A172 (cell line): ENCODE data around the gene RASSF5. TPM values are rescaled to one million over a fixed set of nuclear protein-coding genes. Genes with fewer than 3 reads are reported as not detected.

ENCODE experiments used
- DNase-seq: peaks from one replicate; pipeline ENCODE4 v3.0.0-alpha.2; 2015; ENCODE audit warnings: low spot score
- total RNA-seq: library from RNA; depleted of rRNA; stranded (reverse); fragments of >200 nt; shearing (Covaris generic); gene quantifications from 2 replicates; pipeline ENCODE4 v1.2.3, GENCODE V29; 2014

RASSF5 gene
- total RNA-seq, 1 experiment from 2014 or later: 5.8 TPM

GRCh38 chr1:206497363-206497762, 10.0 kb upstream of the RASSF5 start:
- DNase-seq: no peak

GRCh38 chr1:206497774-206498173, 9.6 kb upstream of the RASSF5 start:
- DNase-seq: no peak

DNA sequence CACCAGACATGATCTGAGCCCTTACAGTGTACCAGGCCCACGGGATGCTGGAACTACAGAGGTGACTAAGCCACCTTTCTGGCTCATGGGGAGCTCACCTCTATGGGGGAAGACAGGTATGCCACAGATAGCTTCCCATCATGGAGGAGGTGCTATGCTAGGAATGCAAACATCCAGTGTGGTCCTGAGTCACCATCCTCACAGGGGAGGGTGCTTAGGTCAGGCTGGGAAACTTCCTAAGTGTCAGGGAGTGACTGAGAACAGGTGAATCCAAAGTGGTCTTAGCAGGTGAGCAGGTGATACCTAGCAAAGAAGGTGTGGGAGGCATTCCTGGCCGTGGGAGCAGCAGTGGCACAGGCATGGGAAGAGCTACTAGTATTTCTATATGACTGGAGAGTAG, 8.6 kb upstream of the RASSF5 start:
- DNase-seq: peak; percentile 39

DNA sequence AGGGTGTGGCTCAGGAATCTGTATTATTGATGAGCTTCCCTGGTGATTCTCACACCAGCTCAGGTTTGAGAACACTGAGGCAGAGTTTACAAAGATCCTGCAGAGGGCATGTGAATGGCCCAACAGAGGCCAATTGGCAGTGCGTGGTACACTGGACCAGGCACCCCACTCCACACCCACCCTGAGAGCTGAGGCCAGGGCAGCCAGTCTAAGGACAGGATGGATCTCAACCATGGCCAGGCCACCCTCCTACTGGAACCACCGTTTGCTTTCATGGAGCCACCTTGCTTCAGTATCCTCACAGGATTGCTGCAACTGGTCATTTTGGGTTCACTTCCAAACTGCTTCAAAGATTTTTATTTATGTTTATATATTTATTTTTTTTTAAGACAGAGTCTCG, 7.3 kb upstream of the RASSF5 start:
- DNase-seq: no peak

- DNase-seq: no peak
Observed at GRCh38 chr1:206501881-206502280, 5.5 kb upstream of the RASSF5 start.

GRCh38 chr1:206502403-206502802, 4.9 kb upstream of the RASSF5 start:
- DNase-seq: no peak

DNA sequence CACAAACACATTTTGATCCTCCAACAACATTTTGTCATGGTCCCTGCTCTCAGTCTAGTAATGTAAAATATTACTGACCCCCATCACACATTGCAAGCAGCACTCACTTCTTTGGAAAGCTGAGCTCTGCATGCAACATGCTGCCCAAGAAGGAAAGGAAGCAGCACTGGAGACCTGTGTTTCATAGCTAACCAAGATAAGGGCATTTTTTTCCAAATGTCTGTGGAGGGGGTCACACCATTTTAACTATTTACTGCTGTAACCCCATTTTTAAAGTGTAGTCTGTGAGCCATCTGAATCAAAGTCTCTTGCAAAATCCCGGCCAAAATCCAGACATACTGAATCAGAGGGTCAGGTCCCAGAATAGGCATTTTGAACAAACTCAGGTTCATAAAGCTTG, 4.5 kb upstream of the RASSF5 start:
- no peak for DNase-seq

GRCh38 chr1:206503591-206504362, 3.6 kb upstream of the RASSF5 start:
- peak; percentile 100 for DNase-seq

DNA sequence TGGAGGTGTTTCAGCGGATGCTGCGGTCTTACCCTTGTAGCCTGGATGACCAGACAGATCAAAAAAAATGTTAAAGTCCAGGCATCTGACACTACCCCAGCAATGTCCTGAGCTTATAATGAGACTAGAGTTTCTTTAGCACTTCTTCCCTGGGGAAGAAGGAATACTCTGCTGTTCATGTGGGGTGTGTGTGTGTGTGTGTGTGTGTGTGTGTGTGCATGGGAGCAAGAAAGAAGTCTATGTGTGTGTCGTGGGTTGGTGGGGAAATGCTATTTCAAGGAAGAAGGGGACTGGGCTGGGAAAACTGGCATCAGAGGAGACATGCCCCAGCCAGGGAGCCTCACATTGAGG, 3.0 kb upstream of the RASSF5 start:
- no peak for DNase-seq

DNA sequence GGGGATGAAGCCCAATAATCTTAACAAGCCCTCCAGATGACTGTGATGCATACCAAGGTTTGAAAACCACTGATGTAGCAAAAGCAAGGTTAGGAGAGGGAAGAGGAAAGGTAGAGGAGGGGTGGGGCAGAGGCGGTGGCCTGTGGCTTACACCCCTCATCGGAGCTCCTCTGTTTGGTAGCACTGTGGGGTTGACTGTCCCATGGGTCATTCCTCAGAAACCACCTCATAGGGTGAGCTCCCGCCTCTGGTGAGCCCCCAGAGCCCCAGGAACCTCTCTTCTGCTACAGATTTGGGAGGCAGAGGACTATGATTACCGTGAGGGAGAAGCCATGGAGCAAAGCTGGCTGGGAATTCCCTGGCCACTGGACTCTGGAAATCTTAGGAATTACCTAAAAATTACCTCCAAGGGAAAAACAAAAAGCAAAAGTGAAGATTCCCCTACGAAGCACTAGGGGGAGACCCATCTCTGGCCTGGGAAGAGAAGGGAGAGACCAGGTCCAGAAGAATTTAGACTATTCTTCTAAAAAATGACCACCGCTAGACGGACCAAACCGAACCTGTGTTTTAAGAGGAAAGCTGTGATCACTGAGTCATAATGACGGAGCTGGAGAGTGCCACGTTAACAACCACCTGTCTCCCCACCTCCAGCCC, 1.5 kb upstream of the RASSF5 start:
- DNase-seq: peak; percentile 33

DNA sequence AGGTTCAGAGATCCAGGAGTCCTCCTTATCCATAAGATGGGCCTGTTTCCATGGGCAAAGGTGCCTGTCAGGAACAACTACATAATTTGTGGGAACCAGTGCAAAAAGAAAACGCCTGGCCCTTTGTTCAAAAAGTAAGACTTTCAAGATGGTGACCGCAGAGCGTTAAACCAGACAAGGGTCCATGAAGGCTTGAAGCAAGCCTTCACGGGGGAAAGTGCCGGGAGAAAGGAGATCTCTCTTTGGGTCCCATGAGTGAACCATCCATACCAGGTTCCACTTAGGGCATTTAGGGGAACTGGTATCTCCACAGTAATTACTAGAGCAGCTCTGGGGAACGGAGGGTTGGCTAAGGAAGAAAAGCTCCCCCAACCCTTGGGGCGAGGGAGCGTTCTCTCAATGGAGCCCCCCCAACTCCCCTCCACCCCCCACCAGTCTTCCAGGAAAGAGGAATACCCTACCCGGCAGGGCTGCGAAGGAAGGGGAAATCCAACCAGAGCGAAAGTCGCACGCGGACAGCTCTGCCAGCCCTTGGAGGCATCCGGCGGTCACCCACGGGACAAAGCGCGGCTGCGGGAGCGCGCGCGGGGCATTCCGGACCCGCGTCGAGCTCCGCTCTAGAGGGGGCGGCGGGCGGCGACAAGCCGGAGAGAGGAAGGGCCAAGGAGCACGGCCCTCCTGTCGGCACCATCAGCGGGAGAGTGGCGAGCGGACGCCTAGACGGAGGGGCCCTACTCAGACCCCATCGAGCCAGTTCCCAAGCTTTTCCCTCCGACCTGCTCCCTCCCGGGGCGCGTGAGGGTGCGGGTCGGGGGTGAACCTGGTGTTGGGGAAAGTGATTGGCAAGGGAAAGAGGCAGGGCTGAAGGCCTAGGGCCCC, 687 bp upstream of the RASSF5 start:
- no peak for DNase-seq

- DNase-seq: no peak
Observed at GRCh38 chr1:206508130-206508889, 979 bp downstream of the RASSF5 start.

GRCh38 chr1:206508956-206509355, 1.6 kb downstream of the RASSF5 start:
- DNase-seq: no peak

DNA sequence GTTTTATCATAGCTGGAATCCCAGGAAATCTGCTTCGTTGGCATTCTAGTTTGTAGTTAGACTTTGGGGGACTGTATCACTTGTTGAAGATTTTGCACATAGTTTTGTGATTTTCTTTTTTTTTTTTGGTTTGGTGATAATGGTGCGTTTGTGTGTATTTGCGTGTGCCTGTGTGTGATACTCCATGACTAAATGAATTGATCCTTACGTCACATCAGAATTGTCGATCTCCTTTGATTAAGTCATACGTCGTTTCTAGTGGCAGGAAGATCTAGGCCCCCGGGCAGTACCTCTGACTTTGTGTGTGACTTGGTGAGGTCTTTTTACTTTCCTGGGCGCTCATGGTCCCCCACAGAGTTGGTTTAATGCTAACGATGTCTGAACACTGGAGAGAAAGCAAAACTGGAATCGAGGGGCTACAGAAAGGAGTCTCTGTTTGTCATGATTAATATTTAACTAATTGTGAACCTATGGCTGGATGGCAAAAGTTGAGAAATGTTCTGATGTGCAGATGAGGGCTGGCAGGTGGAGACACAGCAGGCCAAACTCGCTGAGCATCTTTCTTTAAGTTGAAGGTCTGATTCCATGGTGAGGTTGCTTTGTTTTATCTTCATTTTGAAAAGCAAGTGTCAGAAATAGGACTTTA, 2.4 kb downstream of the RASSF5 start:
- no peak for DNase-seq

- no peak for DNase-seq
Observed at GRCh38 chr1:206510371-206510770, 3.0 kb downstream of the RASSF5 start.

DNA sequence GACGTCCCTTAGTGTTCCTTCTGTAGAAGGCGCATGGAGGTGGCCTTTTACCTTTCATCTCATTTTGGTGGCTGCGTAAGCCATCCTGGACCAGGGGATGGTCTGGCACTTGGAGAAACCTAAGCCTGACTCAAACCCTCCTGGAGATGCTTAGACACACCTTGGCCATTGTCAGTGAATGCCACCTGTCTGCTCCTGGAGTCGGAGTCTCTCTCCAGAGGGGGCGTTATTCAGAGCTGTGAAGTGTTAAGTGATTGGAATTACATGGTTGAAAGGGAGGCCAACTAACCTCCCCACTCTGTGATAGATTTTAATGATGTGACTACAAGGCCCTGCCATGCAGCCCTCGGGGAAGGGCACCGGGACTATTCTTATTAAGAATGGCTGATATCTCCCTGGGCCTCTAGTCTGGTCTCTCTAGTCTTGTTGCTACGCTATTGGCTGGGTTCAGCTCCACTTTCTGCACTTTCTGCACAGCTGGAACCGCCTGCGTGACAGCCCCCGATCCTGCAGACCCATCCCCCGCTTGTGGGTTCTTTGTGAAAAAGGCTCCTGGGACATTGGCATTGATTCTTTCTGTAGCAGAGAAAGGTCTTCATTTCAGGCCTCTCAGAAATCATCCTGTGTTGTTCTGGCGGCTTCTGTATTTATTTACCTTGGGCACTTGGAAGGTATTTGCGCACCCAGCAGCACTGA, 4.2 kb downstream of the RASSF5 start:
- DNase-seq: no peak

- DNase-seq: no peak
Observed at GRCh38 chr1:206512058-206512850, 4.9 kb downstream of the RASSF5 start.

- no peak for DNase-seq
Observed at GRCh38 chr1:206512851-206513180, 5.5 kb downstream of the RASSF5 start.

- peak; percentile 83 for DNase-seq
Observed at GRCh38 chr1:206513312-206514111, 6.2 kb downstream of the RASSF5 start.
